GM12892 (cell line): ENCODE results near the gene NMUR2.

Experiments used
- POLR2A ChIP-seq: IDR thresholded peaks from 2 replicates; pipeline ENCODE4 v1.6.1; 2011; ENCODE audit warnings: low read depth, low read length, control low read depth
- POLR2AphosphoS5 ChIP-seq: IDR thresholded peaks from 2 replicates; pipeline ENCODE4 v1.6.1; 2011; ENCODE audit warnings: low read depth, low read length, control low read depth
- TAF1 ChIP-seq: IDR thresholded peaks from 2 replicates; pipeline ENCODE4 v1.6.1; 2011; ENCODE audit warnings: low read depth, mild to moderate bottlenecking, control low read depth, low read length, borderline replicate concordance

DNA sequence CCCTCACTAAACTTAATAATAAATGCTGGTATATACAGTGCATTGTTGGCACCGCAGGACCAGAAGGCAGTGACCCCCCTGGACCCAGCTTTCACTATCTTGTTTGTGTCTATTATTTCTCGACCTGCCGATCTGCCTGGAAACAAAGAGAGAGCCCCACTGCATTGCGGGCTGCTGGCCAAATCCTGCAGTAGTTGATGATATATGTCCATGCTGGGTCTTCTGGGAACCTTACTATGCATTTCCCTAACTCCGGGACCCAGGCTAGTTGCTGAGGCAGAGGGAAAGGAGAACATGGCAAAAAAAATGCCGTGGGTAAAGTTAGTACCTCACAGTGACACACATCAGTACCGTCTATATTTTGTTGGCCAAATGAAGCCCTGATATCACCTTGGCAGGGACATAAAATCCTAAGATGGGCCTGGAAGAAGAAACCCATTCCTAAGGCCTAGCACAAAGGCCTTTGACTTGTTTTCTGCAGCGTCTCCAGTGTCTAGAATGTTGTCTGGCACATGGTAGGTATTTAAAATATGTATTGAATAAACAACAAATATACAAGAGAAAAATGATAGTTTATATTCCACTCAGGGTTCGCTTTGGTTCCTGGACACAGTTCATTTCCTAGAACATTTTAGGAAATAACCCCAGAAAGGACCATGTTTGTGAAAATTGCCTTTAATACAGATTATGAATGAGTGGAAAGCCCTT lies 46.1 kb downstream of the NMUR2 start:
- no peak for TF ChIP-seq POLR2A
- no peak for TF ChIP-seq POLR2AphosphoS5
- TF ChIP-seq TAF1: no peak
